Stimulated activated CD4-positive, alpha-beta T cell treated with anti-CD3 and anti-CD28 coated beads, Interleukin-4, amount 100 ng/mL, for 24 hours (primary cell): ENCODE data around the gene CFAP92.

ENCODE experiments used
- DNase-seq: peaks from one replicate; pipeline ENCODE4 v3.0.0-alpha.2; 2020

The CFAP92 gene

GRCh38 chr3:128993461-128994172, at the start of gene CFAP92:
TSS of gene CFAP92 (minus strand) at chr3:128994076. CDS start at chr3:128993304, 772 bp downstream.
- peak; percentile 90 for DNase-seq

DNA sequence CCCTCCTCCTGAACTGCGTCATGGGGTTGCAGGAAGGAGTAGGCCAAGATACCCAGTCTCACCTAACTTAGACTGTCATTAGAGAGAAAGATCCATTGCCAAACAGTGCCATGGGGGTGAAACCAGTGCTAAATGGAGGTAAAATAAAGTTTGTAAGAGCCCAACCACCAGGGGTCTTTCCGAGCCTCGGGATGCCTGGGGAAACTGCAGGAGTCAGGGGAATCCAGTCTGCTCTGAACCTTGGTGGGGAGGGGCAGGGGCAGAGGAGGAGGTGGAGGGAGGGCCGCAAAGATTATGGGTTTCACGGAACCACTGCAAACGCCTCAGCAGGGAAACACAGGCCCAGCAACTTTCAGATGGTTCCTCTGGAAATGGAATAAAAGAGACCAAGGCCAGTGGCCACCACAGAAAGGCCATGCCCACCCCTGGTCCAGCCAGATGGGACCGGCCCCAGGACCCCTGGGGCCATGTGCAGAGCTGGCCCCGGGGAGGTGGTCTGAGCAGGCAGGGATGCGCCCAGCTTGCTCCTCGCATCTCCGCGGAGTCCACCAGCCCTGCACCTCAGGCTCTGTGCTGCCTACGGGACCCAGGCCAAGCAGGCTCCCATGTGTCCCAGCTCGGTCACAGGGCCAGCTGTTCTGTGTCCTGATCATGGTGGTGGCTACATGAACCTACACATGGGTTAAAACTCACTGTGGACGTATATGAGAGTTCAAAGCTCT, 46.9 kb upstream of the CFAP92 start:
- no peak for DNase-seq

GRCh38 chr3:129040039-129040336, 46.1 kb upstream of the CFAP92 start:
- no peak for DNase-seq

DNA sequence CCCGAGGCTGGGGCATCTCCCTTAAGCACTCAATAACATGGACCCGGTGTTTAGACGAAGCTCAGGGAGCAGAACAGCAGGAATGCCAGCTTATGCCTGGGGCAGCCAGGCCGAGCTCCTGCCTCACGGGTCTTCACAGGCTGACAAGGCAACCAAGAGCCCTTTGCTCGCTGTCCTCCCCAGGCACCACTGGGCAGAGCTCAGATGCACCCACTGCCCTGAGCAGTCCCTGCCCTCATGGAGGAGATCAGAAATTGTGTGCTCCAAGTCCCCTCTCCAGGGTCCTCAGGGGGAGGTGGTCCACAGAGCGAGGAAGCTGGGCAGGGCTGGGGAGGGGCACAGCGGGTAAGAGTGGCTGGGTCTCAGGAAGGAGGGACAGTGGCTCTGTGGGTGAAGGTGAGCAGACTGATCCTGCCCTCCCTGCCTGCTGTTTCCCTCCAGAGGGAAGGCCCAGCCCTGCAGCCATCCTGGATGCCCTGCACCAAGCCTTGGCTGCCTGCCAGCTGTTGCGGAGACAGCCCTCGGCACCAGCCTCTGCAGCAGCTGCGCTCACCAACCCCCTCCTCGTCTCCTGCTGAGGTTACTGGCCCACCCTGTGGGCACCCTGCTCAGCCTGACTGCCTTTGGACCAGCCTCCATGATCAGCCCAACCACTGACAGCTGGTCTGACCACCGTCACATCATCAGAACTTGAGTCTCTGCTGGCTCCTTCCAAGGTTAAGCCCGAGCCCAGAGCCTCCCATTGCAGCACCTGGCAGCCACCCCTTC, 45.6 kb upstream of the CFAP92 start:
- DNase-seq, result no peak

DNA sequence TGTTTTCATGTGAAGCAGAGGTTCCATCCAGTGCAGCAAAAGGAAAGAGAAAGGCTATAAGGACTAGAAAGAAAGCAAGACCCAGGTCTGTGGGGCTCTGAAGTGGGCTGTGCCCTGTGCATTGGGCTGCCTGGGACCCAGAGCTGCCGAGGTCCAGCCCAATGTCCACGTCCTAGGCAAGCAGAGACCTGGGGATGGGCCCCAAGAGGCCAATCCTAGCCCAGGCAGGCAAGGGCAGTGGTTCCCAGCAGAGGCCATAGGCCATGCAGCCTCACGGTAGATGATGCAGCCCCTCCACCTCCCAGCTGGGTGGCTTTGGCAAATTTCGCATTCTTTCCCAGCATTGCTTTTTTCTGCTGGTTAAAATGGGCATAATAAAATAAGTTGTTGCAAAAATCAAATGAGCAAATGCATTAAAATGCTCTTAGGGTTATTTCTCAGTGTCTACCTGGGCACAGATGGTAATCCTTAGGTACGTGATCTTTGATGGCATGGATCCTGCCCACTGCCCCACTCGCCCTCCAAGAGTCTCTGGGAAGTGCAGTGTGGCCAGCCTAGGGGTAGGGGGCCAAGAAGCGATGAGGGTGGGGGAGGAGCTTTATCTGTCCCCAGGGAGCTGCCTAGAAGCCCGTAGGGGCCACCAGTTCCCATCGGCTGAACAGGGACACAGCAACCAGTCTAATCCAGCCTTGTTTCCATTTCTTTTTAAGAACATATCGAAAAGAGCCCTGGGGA, 44.4 kb upstream of the CFAP92 start:
- DNase-seq, result no peak

- no peak for DNase-seq
Observed at GRCh38 chr3:129037093-129037419, 43.2 kb upstream of the CFAP92 start.

GRCh38 chr3:129036222-129037092, 42.6 kb upstream of the CFAP92 start:
- no peak for DNase-seq

DNA sequence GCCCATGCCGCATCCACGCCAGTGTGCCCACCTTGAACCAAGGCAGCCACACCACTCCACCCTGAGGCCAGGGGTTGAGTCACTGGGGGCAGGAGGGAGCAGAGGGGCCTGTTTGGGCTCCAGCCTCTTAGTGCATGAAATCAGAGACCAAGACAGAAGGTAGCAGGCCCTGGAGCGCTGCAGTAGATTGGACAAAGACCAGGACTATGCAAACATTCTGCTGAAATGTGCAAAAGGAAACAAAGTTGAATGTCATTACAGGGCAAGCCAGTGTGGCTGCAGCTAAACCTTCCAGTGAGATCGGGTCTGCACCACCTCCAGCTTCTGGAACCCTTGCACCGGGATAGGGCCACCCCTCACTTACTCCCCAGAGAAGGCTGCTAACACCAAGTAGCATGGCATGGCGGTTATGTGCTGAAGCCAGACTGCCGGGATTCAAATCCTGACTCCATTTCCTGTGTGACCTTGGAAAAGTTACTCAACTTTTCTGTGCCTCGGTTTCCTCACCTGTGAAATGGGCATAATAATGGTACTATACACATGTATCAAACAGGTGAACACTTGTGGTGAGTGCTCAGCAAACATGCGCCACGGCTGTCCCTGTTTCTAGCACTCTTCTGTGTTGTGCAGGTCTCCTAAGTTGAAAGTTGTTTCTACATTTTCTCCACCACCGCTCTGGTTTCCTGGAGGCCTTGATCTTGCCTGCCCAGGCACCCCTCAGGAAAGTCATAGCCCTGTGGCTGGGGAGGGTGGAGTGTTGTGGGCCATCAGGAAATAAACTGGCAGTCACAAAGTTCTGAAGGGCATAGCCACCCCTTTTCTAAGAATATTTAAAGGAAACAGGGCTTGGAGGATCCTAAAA, 41.7 kb upstream of the CFAP92 start:
- no peak for DNase-seq

DNA sequence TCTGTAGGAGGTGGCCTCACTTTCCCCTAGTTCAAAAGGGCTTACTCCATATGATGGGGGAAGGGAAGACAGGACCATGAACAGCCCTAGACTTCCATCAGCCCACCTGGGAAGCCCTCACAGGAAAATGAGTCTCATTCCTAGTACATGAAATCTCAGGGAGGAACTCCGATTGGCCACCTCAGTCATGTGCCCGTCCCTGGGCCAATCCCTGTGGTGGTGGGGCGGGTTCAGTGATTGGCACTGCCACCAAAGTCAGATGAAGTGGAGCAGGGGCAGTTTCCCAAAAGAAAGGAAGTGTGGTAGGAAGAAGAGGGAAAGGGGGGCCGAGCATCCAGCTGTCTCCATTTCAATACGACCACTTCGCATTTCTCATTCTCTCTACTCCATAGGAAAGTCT, 40.8 kb upstream of the CFAP92 start:
- no peak for DNase-seq

GRCh38 chr3:129033633-129034321, 39.9 kb upstream of the CFAP92 start:
- DNase-seq, result no peak

DNA sequence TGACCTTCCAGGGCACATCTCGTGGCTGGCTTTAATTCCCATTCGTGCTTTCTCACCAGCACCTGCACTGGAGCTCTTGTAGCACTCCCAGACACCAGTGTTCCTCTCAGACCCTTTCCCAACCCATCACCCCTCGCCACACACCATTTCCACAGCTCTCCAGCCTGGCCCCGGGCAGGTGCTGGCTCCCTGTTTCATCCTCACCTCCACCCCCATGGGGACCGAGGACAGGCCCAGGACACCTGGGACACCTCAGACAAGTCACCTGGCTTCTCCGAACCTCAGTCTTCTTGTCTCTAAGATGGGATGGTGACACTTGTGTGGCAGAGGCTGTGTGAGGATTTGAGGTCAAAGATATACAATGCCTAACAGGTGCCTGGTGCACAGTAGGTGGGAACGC, 39.3 kb upstream of the CFAP92 start:
- no peak for DNase-seq

- no peak for DNase-seq
Observed at GRCh38 chr3:129032716-129033115, 38.8 kb upstream of the CFAP92 start.

DNA sequence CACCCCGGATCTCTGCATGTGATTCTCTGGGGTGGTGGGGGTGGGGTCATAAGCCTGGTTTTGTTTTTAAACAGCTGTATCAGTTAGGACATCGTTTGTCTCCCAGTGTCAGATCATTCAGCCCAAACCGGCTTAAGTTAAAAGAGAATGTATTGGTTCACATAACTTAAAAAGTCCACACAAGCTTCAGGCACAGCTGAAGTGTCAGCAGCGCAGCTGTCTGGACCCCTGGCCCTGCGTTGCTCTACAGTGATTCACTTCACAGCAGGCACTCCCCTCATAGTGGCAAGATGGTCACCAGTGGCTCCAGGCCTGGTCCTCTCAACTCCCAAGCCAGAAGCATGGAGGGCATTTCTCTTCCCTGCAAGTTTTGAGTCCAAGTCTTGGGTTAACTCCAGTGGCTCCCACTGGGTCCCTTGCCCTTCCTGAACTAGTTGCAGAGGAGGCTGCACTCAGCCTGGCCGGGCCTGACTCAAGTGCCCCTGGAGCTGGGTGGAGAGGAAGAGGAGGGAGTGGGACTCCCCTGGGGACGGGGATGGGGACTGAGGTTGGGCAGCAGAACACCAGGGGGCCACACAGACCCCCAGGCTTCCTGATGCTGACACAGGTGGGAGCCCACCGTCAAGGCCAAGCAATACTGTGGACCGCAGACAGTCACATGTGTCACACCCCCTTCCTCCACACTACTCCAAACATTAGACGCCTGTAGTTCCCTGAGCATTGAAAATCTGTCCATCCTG, 37.8 kb upstream of the CFAP92 start:
- no peak for DNase-seq

DNA sequence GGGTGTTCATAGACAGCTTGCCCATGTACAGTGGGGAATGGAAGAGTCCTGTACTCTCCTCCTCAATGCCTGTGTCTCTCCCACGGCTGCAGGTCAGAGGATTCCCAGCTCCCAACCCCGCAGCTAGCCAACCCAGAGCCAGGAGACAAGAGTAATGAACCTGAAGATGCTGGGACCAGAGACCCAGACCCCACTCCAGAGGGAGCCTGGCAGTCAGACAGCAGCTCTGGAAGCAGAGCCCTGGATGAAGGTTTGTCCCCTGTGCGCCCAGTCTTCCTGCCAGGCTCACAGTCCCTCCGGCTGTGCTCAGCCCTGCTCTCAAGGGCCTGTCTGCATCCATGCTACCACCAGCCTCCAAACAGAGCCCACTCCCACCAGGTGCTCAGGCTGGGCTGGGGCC, 36.7 kb upstream of the CFAP92 start:
- no peak for DNase-seq

DNA sequence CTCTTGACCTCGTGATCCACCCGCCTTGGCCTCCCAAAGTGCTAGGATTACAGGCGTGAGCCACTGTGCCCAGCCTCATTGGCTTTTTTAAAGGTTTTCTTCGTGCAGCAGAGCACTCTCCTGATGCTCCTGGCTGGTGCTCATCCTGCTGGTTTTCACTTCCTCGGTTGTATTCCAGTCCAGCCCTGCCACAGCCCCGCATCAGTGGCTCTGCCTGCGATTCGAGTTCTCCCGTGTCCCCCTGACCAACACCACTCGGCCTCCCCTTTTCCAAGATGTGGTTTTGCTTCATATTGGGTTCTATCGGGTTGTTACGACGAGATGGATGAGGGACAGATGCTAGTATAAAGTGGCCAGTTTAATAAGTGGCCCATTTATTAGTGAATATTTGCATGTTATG, 35.0 kb upstream of the CFAP92 start:
- DNase-seq, result no peak

DNA sequence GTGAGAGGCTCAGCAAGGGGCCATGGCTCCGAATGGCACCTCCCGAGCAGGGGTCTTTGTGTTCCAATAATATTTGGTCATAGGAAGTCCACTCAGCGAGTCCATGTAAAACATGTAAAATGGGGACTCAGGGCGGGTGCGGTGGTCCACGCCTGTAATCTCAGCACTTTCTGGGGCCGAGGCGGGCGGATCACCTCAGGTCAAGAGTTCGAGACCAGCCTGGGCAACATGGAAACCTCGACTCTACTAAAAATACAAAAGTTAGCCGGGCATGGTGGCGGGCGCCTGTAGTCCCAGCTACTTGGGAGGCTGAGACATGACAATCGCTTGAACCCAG, 33.6 kb upstream of the CFAP92 start:
- DNase-seq, result no peak

GRCh38 chr3:129026728-129027543, 33.1 kb upstream of the CFAP92 start:
- peak; percentile 91 for DNase-seq

DNA sequence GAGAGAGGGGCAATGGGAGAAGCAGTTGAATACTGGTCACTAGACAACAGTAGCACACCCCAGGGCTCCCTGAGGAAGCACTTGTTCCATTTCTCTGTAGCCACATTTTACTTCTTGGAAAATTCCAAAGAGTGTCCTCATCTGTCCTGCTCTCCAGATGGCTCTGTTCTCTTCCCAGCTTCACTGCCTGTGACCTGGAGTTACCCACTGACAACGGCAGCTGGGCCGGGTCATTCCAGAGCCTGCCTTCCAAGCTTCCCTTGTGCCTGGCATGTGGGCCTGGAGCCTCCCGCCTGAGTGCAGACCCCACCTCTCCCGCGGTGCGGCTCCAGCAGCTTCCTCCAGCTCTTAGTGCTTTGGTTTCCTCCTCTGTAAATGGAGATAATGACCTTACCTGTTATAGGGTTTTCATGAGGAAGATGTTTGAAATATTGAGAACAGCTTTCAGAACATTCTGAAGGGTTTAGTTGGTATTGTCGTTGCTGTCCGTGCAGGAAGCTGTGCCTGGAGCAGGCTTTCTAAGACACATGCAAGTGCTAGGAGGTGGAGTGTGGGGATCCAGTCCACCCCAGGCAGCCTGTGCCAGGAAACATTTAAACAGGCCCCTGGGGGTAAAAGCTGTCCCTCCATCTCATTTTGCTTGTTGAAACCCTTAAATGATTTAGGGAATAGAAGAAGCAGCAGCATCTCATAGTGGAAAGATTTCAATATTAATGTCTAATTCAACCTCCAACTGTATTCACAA, 32.0 kb upstream of the CFAP92 start:
- no peak for DNase-seq

DNA sequence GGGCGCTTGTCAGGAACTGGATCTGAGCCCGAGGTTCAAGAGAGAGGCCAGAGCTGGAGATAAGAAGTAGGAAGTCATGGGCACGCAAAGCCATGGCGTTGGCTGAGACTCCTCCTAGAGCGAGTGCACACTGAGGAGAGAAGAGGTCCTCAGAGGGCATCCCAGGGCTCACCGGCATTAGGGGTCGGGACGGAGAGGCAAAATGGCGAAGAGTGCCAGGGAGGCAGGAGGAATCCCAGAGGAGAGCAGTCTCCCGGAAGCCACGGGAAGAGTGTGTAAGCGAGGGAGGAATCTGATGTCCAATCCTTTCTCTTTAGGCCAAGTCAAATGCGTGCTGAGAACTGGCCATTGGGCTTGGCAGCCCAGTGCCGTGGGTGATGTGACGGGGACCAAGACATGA, 31.2 kb upstream of the CFAP92 start:
- DNase-seq, result no peak
